NB4 (cell line): Measurements from ENCODE around the gene UBE2Q2.

ENCODE experiments used
- DNase-seq: peaks from one replicate; pipeline ENCODE4 v3.0.0; 2010; ENCODE audit warnings: low read depth
- H3K4me3 ChIP-seq: one replicate; pipeline ENCODE4 v1.5.1; 2011; ENCODE audit warnings: mild to moderate bottlenecking, low read depth, low read length, moderate library complexity
- MYC ChIP-seq: IDR thresholded peaks from 2 replicates; pipeline ENCODE4 v1.6.1; 2011; ENCODE audit warnings: low read depth, low read length
- POLR2A ChIP-seq: IDR thresholded peaks from 2 replicates; pipeline ENCODE4 v1.6.1; 2011; ENCODE audit warnings: mild to moderate bottlenecking; ENCODE audit not compliant: insufficient read length; ENCODE audit errors: extremely low read depth
- TF ChIP-seq, protein P1 (sequence below): IDR thresholded peaks from one replicate; pipeline ENCODE4 v1.5.1; 2012; ENCODE audit warnings: low read depth, low read length
- TF ChIP-seq, protein P2 (sequence below): IDR thresholded peaks from 2 replicates; pipeline ENCODE4 v1.6.1; 2011; ENCODE audit warnings: low read depth, low read length

Gene UBE2Q2

DNA sequence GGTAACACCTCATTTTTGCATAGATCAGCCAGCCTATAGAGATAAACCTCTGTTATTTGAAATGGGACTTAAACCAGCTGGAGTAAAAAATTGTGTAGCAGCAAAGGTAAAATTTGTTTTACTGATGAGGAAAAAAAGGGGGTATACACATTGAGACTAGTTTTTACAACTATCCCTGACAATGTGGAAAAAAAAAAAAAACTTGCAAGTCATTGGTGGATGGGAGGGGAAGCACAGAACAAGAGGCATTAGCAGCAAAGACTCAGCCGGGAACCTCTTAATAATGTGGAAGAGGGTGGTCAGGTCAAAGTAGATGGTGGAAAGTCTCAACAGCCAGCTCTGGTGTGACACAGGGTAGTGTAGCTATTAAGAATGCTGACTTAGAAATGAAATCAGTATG, 74.9 kb downstream of the UBE2Q2 start:
- DNase-seq = no peak
- TF ChIP-seq, protein P1, sequence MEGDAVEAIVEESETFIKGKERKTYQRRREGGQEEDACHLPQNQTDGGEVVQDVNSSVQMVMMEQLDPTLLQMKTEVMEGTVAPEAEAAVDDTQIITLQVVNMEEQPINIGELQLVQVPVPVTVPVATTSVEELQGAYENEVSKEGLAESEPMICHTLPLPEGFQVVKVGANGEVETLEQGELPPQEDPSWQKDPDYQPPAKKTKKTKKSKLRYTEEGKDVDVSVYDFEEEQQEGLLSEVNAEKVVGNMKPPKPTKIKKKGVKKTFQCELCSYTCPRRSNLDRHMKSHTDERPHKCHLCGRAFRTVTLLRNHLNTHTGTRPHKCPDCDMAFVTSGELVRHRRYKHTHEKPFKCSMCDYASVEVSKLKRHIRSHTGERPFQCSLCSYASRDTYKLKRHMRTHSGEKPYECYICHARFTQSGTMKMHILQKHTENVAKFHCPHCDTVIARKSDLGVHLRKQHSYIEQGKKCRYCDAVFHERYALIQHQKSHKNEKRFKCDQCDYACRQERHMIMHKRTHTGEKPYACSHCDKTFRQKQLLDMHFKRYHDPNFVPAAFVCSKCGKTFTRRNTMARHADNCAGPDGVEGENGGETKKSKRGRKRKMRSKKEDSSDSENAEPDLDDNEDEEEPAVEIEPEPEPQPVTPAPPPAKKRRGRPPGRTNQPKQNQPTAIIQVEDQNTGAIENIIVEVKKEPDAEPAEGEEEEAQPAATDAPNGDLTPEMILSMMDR = no peak
- TF ChIP-seq, protein P2, sequence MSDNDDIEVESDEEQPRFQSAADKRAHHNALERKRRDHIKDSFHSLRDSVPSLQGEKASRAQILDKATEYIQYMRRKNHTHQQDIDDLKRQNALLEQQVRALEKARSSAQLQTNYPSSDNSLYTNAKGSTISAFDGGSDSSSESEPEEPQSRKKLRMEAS = no peak
- no peak for TF ChIP-seq MYC
- no peak for TF ChIP-seq POLR2A
- H3K4me3 ChIP-seq = no peak overlapping the region

DNA sequence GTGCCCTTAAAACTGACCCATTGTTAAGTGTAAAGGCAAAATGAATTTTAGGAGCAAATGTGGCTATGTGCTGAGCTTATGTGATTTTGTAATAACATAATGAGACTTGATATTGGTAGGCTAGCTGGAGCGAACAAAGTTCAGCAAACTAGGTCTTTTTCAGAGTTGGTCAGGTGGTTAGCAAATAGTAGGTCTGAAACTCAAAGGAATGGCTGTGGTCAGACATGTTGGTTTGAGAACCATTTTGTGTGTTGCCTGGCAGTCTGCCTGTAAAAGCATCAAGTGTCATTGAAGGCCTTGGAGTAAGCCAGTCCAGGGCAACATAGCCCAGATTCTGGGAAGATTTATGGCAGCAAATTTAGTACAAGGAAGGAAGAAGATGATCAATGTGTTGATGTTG, 76.8 kb downstream of the UBE2Q2 start:
- DNase-seq = no peak
- no peak overlapping the region for H3K4me3 ChIP-seq
- TF ChIP-seq, protein P1 = no peak
- TF ChIP-seq POLR2A (no peak), MYC (no peak)
- TF ChIP-seq, protein P2 = no peak

DNA sequence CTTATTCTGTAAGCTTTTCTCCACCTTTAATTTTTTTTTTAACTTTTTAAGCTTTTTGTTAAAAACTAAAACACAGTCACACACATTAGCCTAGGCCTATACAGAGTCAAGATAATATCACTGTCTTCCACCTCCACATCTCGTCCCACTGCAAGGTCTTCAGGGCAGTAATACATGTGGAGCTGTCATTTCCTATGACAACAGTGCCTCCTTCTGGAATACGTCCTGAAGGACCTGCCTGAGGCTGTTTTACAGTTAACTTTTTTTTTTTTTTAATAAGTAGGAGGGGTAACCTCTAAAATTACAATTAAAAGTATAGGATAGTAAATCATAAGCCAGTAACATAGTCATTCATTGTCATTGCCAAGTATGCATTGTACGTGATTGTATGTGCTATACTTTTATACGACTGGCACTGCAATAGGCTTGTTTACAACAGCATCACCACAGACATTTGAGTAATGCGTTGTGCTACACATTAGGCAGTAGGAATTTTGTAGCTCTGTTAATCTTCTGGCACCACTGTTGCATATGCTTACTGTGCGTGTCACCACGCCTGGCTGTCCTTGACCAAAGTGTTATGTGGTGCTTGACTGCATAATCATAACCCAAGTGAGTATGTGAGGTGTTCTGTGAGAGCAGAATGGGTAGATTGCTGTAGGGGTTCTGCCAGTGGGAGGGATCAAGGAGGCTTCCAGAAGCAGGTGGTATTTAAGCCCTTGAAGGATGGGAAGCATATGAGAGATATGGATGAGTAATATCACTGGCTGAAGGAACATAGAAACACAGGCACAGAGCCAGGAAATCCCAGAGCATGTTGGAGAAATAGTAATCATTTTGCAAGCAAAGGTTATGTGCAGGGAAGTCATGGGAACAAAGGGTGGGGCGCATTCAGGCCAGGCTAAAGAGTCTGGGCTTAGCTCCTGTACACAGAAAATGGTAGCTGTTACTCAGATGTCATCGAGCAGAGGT, 78.8 kb downstream of the UBE2Q2 start:
- TF ChIP-seq, protein P2 = peak; percentile 51
- TF ChIP-seq MYC = 0 out of 2 replicates have a peak, but pooled peaks have one; percentile 26
- no peak for TF ChIP-seq POLR2A
- TF ChIP-seq, protein P1 = peak; percentile 40
- DNase-seq = peak; percentile 78

DNA sequence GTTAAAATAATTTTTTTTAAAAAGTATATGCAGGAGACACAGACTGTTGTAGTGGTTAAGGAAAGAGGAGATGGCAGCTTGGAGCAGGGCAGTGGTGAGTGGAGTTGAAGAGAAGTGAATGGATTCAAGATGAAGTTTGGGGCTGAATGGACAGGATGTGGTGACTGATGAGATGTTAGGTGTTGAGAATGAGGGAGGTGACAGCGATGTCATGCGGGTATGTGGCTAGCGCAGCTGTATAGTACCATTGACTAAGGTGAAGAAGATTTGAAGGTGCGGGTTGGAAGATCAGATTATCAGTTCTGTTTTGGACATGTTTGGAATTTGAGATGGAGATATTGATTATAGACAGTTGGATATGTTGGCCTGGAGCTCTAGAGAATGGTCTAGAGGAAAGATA, 80.5 kb downstream of the UBE2Q2 start:
- DNase-seq = no peak
- H3K4me3 ChIP-seq = no peak overlapping the region
- TF ChIP-seq, protein P2 = no peak
- no peak for TF ChIP-seq MYC
- no peak for TF ChIP-seq POLR2A
- TF ChIP-seq, protein P1 = no peak

More for the DNA sequence above, 78.8 kb downstream of the UBE2Q2 start:
- H3K4me3 ChIP-seq = no peak overlapping the region

DNA sequence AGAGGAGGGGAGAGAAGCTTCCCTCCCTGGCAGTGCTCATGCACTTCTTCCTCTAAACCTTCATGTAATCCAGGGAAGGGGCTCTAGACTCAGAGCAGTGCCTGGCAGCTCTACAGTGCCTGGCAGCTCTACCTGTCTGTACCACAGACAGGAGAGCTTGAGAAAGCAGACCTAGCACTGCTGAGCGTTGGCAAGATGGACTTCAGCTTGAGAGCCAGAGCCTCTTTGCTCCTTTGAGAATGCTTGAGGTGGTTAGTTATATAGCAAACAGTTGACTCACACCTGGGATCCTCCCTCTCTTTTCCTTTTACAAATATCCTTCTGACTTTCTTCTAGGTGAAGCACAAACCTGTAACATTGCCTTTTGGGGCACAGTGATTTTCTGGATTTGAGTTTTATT, 81.3 kb downstream of the UBE2Q2 start:
- TF ChIP-seq, protein P1 = no peak
- no peak for DNase-seq

More for the DNA sequence above, 81.3 kb downstream of the UBE2Q2 start:
- H3K4me3 ChIP-seq = no peak overlapping the region
